Lung microvascular endothelial cell (primary cell): Measurements from ENCODE around the gene LNPK. TPM values are rescaled to one million over a fixed set of nuclear protein-coding genes. Genes with fewer than 3 reads are reported as not detected.
A peak's percentile ranks its signal among the peaks of the same experiment; 100 is the strongest.
"Not testable (repeated sequence)": the region's sequence is repeated elsewhere in the genome, so short reads cannot be mapped to it uniquely, and the experiment has no call there.

Source experiments
- DNase-seq, 2 donors: peaks; one replicate each; pipeline versions ENCODE4 v3.0.0 to v3.0.0-alpha.2; 2010; ENCODE audit warnings: low read depth in 2 of 2
- total RNA-seq: library from RNA; depleted of rRNA; stranded (reverse); fragments of >200 nt; gene quantifications from 2 replicates; pipeline ENCODE4 v1.2.1, GENCODE V29; 2014

LNPK gene
- total RNA-seq, 1 donor from 2014 or later = 5.8 TPM

DNA sequence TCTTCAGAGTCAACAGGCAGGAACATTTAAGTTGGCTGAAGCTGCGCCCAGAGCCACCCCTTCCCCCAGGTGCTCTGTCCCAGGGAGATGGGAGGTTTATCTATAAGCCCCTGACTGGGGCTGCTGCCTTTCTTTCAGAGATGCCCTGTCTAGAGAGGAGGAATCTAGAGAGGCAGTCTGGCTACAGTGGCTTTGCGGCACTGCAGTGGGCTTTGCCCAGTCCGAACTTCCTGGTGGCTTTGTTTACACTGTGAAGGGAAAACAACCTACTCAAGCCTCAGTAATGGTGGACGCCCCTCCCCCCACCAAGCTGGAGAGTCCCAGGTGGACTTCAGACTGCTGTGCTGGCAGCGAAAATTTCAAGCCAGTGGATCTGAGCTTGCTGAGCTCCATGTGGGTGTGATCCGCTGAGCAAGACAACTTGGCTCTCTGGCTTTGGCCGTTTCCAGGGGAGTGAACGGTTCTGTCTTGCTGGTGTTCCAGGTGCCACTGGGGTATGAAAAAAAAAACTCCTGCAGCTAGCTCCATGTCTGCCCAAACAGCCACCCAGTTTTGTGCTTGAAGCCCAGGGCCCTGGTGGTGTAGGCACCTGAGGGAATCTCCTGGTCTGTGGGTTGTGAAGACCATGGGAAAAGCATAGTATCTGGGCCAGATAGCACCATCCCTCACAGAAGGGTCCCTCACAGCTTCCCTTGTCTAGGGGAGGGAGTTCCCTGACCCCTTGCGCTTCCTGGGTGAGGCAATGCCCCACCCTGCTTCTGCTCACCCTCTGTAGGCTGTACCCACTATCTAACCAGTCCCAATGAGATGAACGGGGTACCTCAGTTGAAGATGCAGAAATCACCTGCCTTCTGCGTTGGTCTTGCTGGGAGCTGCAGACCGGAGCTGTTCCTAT lies 88.0 kb downstream of the LNPK start:
- not testable (repeated sequence) for DNase-seq

DNA sequence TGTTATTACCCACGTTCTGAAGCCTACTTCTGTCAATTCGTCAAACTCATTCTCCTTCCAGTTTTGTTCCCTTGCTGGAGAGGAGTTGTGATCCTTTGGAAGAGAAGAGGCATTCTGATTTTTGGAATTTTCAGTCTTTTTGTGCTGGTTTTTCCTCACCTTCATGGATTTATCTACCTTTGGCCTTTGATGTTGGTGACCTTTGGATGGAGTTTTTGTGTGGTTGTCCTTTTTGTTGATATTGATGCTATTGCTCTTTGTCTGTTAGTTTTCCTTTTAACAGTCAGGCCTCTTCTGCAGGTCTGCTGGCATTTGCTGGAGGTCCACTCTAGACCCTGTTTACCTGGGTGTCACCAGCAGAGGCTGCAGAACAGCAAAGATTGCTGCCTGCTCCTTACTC lies 88.8 kb downstream of the LNPK start:
- DNase-seq = not testable (repeated sequence)

GRCh38 chr2:175904035-175904434 lies 98.0 kb downstream of the LNPK start:
- no peak for DNase-seq

GRCh38 chr2:175903384-175903936 lies 98.6 kb downstream of the LNPK start:
- DNase-seq = no peak

GRCh38 chr2:175895957-175896356 lies 106.1 kb downstream of the LNPK start:
- not testable (repeated sequence) for DNase-seq

- no peak for DNase-seq
Observed at GRCh38 chr2:175892046-175892445, 110.0 kb downstream of the LNPK start.

DNA sequence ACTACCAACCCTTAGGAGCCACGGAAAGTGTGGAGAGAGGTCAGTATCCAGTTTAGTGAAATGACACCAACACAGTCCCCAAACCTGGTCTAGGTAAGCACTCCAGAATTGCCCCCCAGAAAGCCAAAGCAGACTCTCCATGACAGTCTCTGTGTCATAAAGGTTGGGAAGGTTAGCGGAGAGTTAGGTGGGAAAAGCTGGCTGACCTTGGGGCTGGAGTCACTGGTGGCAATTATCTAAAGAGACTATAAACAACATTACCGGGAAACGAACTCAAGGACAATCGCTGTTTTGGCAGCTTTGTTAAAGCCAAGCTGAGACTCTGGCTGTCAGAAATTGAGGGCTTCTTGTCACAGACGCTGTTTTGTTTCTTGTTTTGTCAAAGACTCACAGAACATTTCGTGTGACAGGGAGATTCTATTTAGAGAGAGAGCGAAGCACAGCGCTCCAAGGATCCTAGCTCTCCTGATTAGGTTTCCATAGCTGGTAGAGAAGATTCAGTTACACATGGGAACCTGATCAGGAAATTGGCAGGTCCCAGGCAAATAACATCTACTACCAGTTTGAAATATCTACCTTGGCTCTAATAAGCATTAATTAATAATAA lies 111.3 kb downstream of the LNPK start:
- DNase-seq = no peak

GRCh38 chr2:175889701-175890302 lies 112.3 kb downstream of the LNPK start:
- DNase-seq = no peak

DNA sequence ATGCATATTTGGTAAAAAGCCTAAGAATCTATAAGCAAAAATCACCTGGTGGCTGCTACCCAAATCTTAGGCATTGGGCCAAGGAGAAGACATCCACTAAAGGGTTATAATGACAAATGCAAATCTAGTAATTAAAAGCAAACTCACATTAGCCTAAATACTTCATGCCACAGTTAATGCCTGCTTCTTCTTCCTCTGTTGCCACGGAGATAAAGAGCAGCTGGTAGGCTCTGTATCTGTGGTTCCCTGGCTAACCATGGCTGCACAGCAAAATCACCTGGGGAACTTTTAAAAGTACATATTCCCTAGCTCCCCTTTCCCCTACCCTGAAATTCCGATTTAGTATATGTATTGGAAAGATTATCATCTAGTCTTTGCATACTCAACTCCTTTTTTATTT lies 114.3 kb downstream of the LNPK start:
- DNase-seq = no peak

DNA sequence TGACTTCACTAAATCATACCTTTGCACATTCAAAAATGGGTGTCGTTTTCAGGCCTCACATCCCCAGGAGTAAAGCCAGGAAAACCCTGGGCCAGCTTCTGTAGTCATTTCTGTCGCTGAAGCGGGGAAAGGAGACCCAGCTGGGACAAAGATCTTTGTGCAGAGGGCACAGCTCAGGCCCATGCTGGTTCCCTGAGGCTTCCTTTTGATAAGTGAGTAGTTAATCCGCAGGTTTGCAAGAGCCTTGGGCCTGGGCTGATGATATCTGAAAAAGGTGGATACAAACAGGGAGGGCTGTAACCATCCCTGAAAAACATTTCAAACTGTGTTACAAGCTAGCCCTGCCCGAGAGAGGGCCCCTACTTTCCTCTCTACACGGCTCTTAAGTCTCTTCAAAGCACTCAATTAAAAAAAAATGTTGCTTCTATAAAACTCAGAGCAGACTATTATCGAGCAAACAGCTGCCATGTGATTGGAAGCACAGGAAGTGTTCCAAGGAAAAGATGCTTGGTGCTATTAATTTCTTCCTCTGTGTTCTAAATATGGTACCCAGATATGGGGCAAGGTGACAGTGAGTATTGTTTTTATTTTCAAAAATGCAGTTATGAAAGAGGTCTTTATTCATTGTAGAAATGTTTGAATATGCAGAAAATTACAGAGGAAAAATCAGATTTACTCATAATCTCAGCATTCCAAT lies 117.2 kb downstream of the LNPK start:
- DNase-seq = no peak

GRCh38 chr2:175883586-175884194 lies 118.4 kb downstream of the LNPK start:
- no peak for DNase-seq

DNA sequence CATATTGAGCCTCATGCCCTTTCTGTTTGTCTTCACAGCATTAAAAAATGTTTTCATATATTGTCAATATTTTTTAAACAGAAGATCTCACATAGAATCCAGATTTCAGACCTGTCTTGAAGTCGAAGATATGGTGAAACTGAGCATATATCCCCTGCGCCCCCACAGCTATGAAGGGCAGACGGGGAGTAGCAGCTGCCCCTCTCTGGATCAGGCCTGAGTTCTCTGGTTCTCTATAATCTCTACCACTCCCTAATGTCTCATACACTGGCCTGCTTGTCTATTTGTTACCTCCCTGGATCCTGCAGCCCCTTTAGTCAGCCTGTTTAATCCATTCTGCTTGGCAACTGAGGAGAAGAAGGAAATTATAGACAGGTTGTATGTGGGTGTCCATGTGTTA lies 122.4 kb downstream of the LNPK start:
- DNase-seq = no peak

DNA sequence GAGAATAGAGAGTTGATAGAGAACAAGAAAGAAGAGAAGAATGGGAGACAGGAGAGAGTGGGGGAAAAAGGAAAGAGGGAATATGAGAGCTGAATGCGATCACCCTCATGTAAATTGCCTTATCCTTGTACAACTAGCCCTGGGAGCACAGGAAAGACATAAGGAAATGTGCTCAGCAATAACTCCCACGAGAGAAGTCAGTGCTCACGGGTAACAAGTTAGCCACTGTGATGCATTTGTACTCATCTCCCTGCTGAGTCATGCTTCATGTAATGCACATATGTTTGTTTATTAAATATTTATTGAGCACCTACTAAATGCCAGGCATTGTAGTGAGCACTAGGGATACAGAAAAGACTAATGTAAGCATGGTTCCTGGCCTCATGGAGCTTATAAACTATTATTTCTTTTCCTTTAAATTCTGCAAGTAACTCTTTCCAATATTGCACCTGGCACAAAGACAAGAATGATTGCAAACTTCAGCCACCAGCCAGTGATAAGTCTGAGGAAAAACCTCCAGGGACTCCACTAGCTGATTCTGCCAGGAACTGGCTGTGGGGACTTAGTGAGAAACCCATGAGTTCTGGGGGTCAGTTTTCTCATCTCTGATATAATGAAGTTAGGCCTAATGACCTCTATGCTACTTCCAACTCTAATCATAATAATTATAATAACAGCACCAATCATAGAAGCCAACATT lies 124.1 kb downstream of the LNPK start:
- DNase-seq = peak in 1 of 2 donors; percentile 4

- DNase-seq = no peak
Observed at GRCh38 chr2:175874291-175874690, 127.8 kb downstream of the LNPK start.

Other genes starting within 250 kb of the LNPK start
- gene EVX2, start 81.7 kb upstream of the LNPK start, total RNA-seq = not detected in 2 replicates
- gene HOXD13, start 90.5 kb upstream of the LNPK start, total RNA-seq = not detected in 2 replicates
- not detected in 2 replicates for gene HOXD12, start 97.5 kb upstream of the LNPK start, total RNA-seq
- not detected in 2 replicates for gene HOXD11, start 105.0 kb upstream of the LNPK start, total RNA-seq
- gene HOXD10, start 114.5 kb upstream of the LNPK start, total RNA-seq = 4.0 and 4.4 TPM in 2 replicates
- gene HOXD9, start 120.5 kb upstream of the LNPK start, total RNA-seq = 15.3 and 23.8 TPM in 2 replicates
- 15.5 and 27.4 TPM in 2 replicates for gene HOXD8, start 127.4 kb upstream of the LNPK start, total RNA-seq
- gene HOXD4, start 149.3 kb upstream of the LNPK start, total RNA-seq = 1.3 and 4.4 TPM in 2 replicates
- gene HOXD3, start 155.0 kb upstream of the LNPK start, total RNA-seq = 6.5 and 15.9 TPM in 2 replicates
- gene HOXD1, start 186.4 kb upstream of the LNPK start, total RNA-seq = 6.1 and 6.7 TPM in 2 replicates